ENCODE results near the gene OR4D10.
"Not testable (repeated sequence)": the region's sequence is repeated elsewhere in the genome, so short reads cannot be mapped to it uniquely, and the experiment has no call there.

OR4D10 gene

GRCh38 chr11:59437770-59438169, 35.3 kb upstream of the OR4D10 start:
- H3K4me3 ChIP-seq (ENCODE audit: low read length), result no peak overlapping the region
- TF ChIP-seq CTCF (IDR thresholded peaks at IDR 0.05; ENCODE audit: insufficient read depth, low read depth, low read length, missing control alignments), result no peak
- no peak for DNase-seq (ENCODE audit: low read depth)

GRCh38 chr11:59445624-59446023, 27.5 kb upstream of the OR4D10 start:
- not testable (repeated sequence) for DNase-seq (ENCODE audit: low read depth); H3K4me3 ChIP-seq (ENCODE audit: low read length)

GRCh38 chr11:59448484-59448883, 24.6 kb upstream of the OR4D10 start:
- H3K4me3 ChIP-seq (ENCODE audit: low read length), result no peak overlapping the region
- no peak for DNase-seq (ENCODE audit: low read depth)
- no peak for TF ChIP-seq CTCF (IDR thresholded peaks at IDR 0.05; ENCODE audit: insufficient read depth, low read depth, low read length, missing control alignments)

DNA sequence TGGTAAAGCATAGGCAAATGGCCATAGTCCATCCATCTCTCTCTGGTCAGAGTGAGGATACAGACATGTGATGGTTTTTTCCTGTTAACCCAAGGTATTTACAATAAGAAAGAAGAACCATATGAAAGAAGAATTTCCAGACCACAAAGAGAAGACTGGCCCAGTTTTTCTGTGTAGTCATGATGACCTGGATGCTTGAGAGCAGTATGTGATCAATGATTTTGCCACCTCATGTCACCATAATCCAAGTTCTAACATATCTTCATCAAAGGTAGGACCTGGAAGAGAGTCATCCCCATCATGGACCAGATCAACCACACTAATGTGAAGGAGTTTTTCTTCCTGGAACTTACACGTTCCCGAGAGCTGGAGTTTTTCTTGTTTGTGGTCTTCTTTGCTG, 16.5 kb upstream of the OR4D10 start, which contains the start of gene OR4D6:
OR4D6 (plus strand) TSS at position 301 of the 400 bp plus-strand sequence; CDS start at position 301, 0 bp downstream.
- H3K4me3 ChIP-seq (ENCODE audit: low read length), result no peak within 1 kb of the TSS
- no peak for TF ChIP-seq CTCF (IDR thresholded peaks at IDR 0.05; ENCODE audit: insufficient read depth, low read depth, low read length, missing control alignments)
- DNase-seq (ENCODE audit: low read depth), result no peak

DNA sequence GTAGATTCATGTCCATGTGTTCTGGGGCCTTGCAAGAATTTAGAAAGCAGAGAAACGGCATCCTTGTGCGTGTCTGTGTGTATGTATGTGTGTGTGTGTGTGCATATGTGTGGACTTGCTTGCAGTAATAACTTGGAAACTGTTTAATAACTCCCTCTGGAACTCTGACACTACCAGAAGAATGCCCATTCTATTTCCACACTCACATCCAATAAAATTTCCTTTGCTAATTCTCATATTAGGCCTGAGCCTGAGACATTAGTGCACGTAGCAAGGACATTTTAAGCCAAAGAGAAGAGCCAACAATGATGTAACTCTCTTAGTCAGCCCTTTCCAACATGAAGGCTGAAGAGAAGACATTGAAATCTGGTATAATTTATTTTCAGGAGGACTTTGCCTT, 13.2 kb upstream of the OR4D10 start:
- no peak for DNase-seq (ENCODE audit: low read depth)
- no peak overlapping the region for H3K4me3 ChIP-seq (ENCODE audit: low read length)
- no peak for TF ChIP-seq CTCF (IDR thresholded peaks at IDR 0.05; ENCODE audit: insufficient read depth, low read depth, low read length, missing control alignments)

- no peak overlapping the region for H3K4me3 ChIP-seq (ENCODE audit: low read length)
- DNase-seq (ENCODE audit: low read depth), result no peak
- TF ChIP-seq CTCF (IDR thresholded peaks at IDR 0.05; ENCODE audit: insufficient read depth, low read depth, low read length, missing control alignments), result no peak
These were observed 9.9 kb upstream of the OR4D10 start for GRCh38 chr11:59463190-59463641.

- no peak overlapping the region for H3K4me3 ChIP-seq (ENCODE audit: low read length)
- no peak for TF ChIP-seq CTCF (IDR thresholded peaks at IDR 0.05; ENCODE audit: insufficient read depth, low read depth, low read length, missing control alignments)
- no peak for DNase-seq (ENCODE audit: low read depth)
These were observed 2.1 kb downstream of the OR4D10 start for GRCh38 chr11:59475176-59475575.

Data from epithelial cell of esophagus (primary cell).